Sigmoid colon (tissue), 4 donors: ENCODE results near the gene HOXD13.

ENCODE experiments used
- POLR2AphosphoS5 ChIP-seq, 4 donors: sonication (generic); formaldehyde crosslinking; IDR thresholded peaks; one replicate each; pipeline ENCODE4 v1.6.1; 2017; ENCODE audit warnings: antibody characterized with exemption in 4 of 4
- TF ChIP-seq, protein P1 (sequence below), 4 experiments: fragments of 450-650 bp in 3 of 4; fragments of 200-600 bp in 1 of 4; IDR thresholded peaks; one replicate each; pipeline ENCODE4 v1.5.1; 2016 to 2019; ENCODE audit warnings: antibody characterized with exemption in 4 of 4, mild to moderate bottlenecking in 3 of 4, moderate library complexity in 2 of 4

DNA sequence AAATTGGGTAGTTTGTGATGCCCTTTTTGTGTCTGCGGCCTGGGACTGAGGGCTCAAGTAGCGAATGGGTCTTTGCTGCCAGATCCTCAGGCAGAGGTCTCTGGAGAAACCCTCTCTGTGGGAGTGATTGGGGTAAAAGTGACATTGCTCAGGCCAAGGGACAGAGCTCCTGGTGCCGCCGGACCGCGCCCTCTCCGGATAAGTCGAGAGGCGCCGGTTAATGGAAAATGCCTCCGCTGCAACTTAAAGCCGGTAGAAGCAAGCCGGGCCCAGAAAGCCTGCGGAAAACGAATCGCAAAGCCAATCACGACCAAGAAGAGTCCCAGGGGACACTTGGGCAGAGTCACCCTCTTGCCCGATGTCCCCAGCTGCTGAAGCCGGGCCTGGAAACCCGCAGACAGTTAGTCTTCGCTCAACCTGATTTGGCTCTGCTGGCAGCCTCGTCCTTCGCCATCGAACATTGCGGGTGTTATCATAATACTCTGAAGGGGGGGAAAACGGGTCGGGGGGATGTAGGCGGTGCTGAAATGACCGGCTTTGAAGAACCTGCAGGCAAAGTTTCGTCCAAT lies 6.7 kb downstream of the HOXD13 start:
- TF ChIP-seq, protein P1, sequence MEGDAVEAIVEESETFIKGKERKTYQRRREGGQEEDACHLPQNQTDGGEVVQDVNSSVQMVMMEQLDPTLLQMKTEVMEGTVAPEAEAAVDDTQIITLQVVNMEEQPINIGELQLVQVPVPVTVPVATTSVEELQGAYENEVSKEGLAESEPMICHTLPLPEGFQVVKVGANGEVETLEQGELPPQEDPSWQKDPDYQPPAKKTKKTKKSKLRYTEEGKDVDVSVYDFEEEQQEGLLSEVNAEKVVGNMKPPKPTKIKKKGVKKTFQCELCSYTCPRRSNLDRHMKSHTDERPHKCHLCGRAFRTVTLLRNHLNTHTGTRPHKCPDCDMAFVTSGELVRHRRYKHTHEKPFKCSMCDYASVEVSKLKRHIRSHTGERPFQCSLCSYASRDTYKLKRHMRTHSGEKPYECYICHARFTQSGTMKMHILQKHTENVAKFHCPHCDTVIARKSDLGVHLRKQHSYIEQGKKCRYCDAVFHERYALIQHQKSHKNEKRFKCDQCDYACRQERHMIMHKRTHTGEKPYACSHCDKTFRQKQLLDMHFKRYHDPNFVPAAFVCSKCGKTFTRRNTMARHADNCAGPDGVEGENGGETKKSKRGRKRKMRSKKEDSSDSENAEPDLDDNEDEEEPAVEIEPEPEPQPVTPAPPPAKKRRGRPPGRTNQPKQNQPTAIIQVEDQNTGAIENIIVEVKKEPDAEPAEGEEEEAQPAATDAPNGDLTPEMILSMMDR (IDR thresholded peaks at IDR 0.05): no peak
- no peak for TF ChIP-seq POLR2AphosphoS5 (IDR thresholded peaks at IDR 0.05)
